ENCODE measurements around the gene HOXD10. TPM values are rescaled to one million over a fixed set of nuclear protein-coding genes. Genes with fewer than 3 reads are reported as not detected.
A peak's percentile ranks its signal among the peaks of the same experiment; 100 is the strongest.

The HOXD10 gene
- total and polyA plus RNA-seq, 7 donors = 0.23 to 46.0 (median 10.7) TPM

- Histone ChIP-seq H3K4me1 (peaks cover 0 to 44% (median 35%) of the 10 kb centered on the region in 4 donors), H3K9me3 (no peaks in the 10 kb centered on the region), H3K27ac (no peak overlapping the region), H3K4me3 (peak overlapping the region; percentile 19 to 32 (median 24)), H3K36me3 (peaks cover 0 to 6% (median 0%) of the 10 kb centered on the region in 4 donors), H3K27me3 (peaks cover 56 to 99% (median 92%) of the 10 kb centered on the region in 3 donors)
- no peak for TF ChIP-seq EP300 (IDR thresholded peaks at IDR 0.05)
- TF ChIP-seq POLR2A (IDR thresholded peaks at IDR 0.05) = no peak
- TF ChIP-seq, protein P1, sequence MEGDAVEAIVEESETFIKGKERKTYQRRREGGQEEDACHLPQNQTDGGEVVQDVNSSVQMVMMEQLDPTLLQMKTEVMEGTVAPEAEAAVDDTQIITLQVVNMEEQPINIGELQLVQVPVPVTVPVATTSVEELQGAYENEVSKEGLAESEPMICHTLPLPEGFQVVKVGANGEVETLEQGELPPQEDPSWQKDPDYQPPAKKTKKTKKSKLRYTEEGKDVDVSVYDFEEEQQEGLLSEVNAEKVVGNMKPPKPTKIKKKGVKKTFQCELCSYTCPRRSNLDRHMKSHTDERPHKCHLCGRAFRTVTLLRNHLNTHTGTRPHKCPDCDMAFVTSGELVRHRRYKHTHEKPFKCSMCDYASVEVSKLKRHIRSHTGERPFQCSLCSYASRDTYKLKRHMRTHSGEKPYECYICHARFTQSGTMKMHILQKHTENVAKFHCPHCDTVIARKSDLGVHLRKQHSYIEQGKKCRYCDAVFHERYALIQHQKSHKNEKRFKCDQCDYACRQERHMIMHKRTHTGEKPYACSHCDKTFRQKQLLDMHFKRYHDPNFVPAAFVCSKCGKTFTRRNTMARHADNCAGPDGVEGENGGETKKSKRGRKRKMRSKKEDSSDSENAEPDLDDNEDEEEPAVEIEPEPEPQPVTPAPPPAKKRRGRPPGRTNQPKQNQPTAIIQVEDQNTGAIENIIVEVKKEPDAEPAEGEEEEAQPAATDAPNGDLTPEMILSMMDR (IDR thresholded peaks at IDR 0.05) = no peak
- no peak for TF ChIP-seq POLR2AphosphoS5 (IDR thresholded peaks at IDR 0.05)
- 9 to 18% methylated on average over 43 of the region's 43 CpGs for WGBS, 2 donors
- DNase-seq = no peak
- intact Hi-C loops (cut with DNase I) = no loop called here
Measured at GRCh38 chr2:176157499-176158185, 41.1 kb downstream of the HOXD10 start.

DNA sequence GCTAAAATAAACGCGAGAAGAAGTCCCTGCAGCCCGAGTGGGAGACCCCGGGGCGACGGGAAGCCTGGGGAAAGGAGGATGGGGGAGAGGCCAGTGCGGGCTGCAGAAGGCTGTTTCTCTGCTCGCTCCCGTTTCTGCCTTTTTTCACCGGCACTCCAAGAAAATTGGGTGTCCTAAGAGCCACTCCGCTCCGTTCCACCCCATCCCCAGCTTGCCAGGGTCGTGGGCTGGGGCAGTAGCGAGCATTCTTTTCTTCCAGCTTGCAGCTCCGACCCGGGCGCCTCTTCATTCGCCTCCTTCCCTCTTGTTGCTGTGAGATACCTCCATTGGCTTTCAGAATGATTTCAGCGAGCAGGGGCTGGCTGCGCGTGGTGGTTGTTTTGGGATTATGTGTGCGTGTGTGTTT is 41.6 kb downstream of the HOXD10 start:
- H3K27me3 ChIP-seq = peaks cover 62 to 99% (median 93%) of the 10 kb centered on the region in 3 donors
- H3K9me3 ChIP-seq = no peaks in the 10 kb centered on the region
- intact Hi-C loops (cut with DNase I) = no loop called here
- DNase-seq = no peak
- 13 to 22% methylated on average over 22 of the region's 22 CpGs for WGBS, 2 donors
- no peak overlapping the region for H3K27ac ChIP-seq
- TF ChIP-seq POLR2A (IDR thresholded peaks at IDR 0.05) (no peak), POLR2AphosphoS5 (IDR thresholded peaks at IDR 0.05) (no peak), EP300 (IDR thresholded peaks at IDR 0.05) (no peak)
- TF ChIP-seq, protein P1 (IDR thresholded peaks at IDR 0.05) = no peak
- peaks cover 0 to under 1% (median 0%) of the 10 kb centered on the region in 4 donors for H3K36me3 ChIP-seq
- peak overlapping the region in 1 of 4 donors; percentile 24 for H3K4me3 ChIP-seq
- H3K4me1 ChIP-seq = peaks cover 0 to 44% (median 38%) of the 10 kb centered on the region in 4 donors

GRCh38 chr2:176158855-176159662 is 42.5 kb downstream of the HOXD10 start:
- H3K9me3 ChIP-seq = no peaks in the 10 kb centered on the region
- H3K4me3 ChIP-seq = no peak overlapping the region
- intact Hi-C loops (cut with DNase I) = no loop called here
- no peak for DNase-seq
- H3K36me3 ChIP-seq = no peaks in the 10 kb centered on the region
- H3K27ac ChIP-seq = no peak overlapping the region
- WGBS, 2 donors = 22 to 36% methylated on average over 39 of the region's 39 CpGs
- H3K27me3 ChIP-seq = peaks cover 69 to 100% (median 95%) of the 10 kb centered on the region in 3 donors
- TF ChIP-seq EP300 (IDR thresholded peaks at IDR 0.05) = no peak
- TF ChIP-seq POLR2AphosphoS5 (IDR thresholded peaks at IDR 0.05) = no peak
- TF ChIP-seq POLR2A (IDR thresholded peaks at IDR 0.05) = no peak
- TF ChIP-seq, protein P1 (IDR thresholded peaks at IDR 0.05) = no peak
- peaks cover 0 to 44% (median 38%) of the 10 kb centered on the region in 4 donors for H3K4me1 ChIP-seq

GRCh38 chr2:176159663-176160250 is 43.2 kb downstream of the HOXD10 start:
- peaks cover 75 to 100% (median 98%) of the 10 kb centered on the region in 3 donors for H3K27me3 ChIP-seq
- WGBS, 2 donors = 34 to 79% methylated on average over 44 of the region's 44 CpGs
- peak overlapping the region in 3 of 4 donors; percentile 0 to 28 (median 25) for H3K4me3 ChIP-seq
- no peak for TF ChIP-seq POLR2A (IDR thresholded peaks at IDR 0.05)
- TF ChIP-seq, protein P1 (IDR thresholded peaks at IDR 0.05) = no peak
- no peak for TF ChIP-seq EP300 (IDR thresholded peaks at IDR 0.05)
- no peak for TF ChIP-seq POLR2AphosphoS5 (IDR thresholded peaks at IDR 0.05)
- DNase-seq = no peak
- H3K27ac ChIP-seq = no peak overlapping the region
- peaks cover 0 to 48% (median 42%) of the 10 kb centered on the region in 4 donors for H3K4me1 ChIP-seq
- intact Hi-C loops (cut with DNase I) = loop anchor here (5.0 kb wide), 1 partner anchor 113 kb away; no protein-coding TSS in a partner anchor
- no peaks in the 10 kb centered on the region for H3K36me3 ChIP-seq
- H3K9me3 ChIP-seq = no peaks in the 10 kb centered on the region
